Prostate gland (tissue), 2 donors: ENCODE results near the gene ZNF511. TPM values are rescaled to one million over a fixed set of nuclear protein-coding genes. Genes with fewer than 3 reads are reported as not detected.

ENCODE experiments used
- DNase-seq: peaks from one replicate; pipeline ENCODE4 v3.0.0-alpha.2; 2019; ENCODE audit warnings: low spot score
- H3K27ac ChIP-seq, 2 donors: fragments of 200-600 bp; sonication (generic); 2 replicates each; pipeline ENCODE4 v1.5.1; 2017 to 2019
- H3K27me3 ChIP-seq: fragments of 200-600 bp; sonication (generic); replicated peaks from 2 replicates; pipeline ENCODE4 v1.5.1; 2019; ENCODE audit not compliant: insufficient read depth
- H3K36me3 ChIP-seq, 2 donors: fragments of 200-600 bp; sonication (generic); 1 replicate in 1 of 2; 2 replicates in 1 of 2; pipeline versions ENCODE4 v1.5.1 to v1.8.1; 2017 to 2019
- H3K4me1 ChIP-seq: fragments of 200-600 bp; sonication (generic); replicated peaks from 2 replicates; pipeline ENCODE4 v1.5.1; 2019
- H3K4me3 ChIP-seq, 2 donors: fragments of 200-600 bp; sonication (generic); 2 replicates each; pipeline ENCODE4 v1.5.1; 2017 to 2019
- H3K9me3 ChIP-seq: fragments of 200-600 bp; sonication (generic); 2 replicates; pipeline ENCODE4 v1.5.1; 2017
- POLR2A ChIP-seq: fragments of 450-650 bp; IDR thresholded peaks from one replicate; pipeline ENCODE4 v1.6.1; 2016; ENCODE audit warnings: antibody characterized with exemption, mild to moderate bottlenecking
- POLR2AphosphoS5 ChIP-seq: sonication (generic); formaldehyde crosslinking; IDR thresholded peaks from one replicate; pipeline ENCODE4 v1.6.1; 2017; ENCODE audit warnings: antibody characterized with exemption
- WGBS: methylation state at CpG from one replicate; pipeline ENCODE4 v1.1.5; 2018; 5-methylcytosine and 5-hydroxymethylcytosine counted together
- intact Hi-C: fragments of 100-400 bp; cut with DNase I; formaldehyde crosslinking; loops from one replicate; pipeline ENCODE4 v1.14.2; 2022
- total RNA-seq, 2 donors: library from RNA; depleted of rRNA; stranded (reverse); fragments of >200 nt; gene quantifications; one replicate each; pipeline ENCODE4 v1.1.0, GENCODE V29; 2016
- TF ChIP-seq, protein P1 (sequence below), 4 experiments: fragments of 200-600 bp in 2 of 4; fragments of 450-650 bp in 2 of 4; sonication (generic) in 2 of 4; IDR thresholded peaks; 1 replicate in 3 of 4; 2 replicates in 1 of 4; pipeline ENCODE4 v1.5.1; 2016 to 2019; ENCODE audit warnings: antibody characterized with exemption in 4 of 4, mild to moderate bottlenecking in 2 of 4, moderate library complexity in 2 of 4

The ZNF511 gene
- total RNA-seq, 2 donors from 2014 or later = 52.8 to 57.6 TPM

DNA sequence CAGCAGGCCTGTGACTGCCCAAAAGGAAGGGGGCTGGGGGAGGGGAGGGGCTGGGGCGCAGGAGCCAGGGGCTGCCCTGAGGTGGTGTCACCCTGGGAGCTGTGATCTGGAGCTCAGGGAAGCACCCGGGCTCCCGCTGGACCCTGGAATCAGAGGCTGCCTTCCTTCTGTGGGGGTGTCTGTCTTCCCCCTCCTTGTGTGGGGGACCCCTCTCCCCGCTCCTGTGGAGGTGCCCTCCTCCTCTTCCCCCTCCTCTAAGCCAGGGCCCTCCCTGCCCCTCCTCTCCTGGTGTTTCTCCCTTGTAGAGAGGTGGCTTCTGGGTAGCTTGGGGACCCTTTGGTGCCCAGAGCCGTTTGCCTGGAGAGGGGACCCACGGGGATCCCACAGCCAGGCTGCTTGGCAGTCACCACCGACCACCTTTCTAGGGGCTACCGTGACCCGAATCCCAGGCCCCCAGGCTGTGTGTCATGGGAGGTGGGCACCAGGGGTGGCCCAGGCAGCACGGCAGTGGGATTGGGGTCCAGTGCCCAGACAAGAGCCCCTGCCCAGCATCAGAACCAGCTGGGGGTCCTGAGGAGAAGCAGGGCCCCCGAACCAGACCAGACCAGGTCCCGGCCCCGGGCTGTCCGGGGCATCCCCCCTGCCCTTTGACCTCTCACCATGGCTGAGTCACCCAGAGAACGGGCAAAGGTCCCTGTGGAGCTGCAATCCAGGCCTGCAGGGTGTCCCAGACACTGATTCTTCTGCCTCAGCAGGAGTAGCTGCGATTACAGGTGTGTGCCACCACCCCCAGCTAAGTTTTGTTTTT lies 39.2 kb downstream of the ZNF511 start:
- H3K27ac ChIP-seq = no peak overlapping the region
- peaks cover 6% of the 10 kb centered on the region for H3K27me3 ChIP-seq
- H3K4me3 ChIP-seq = no peak overlapping the region
- DNase-seq = no peak
- H3K36me3 ChIP-seq = no peaks in the 10 kb centered on the region
- no peaks in the 10 kb centered on the region for H3K4me1 ChIP-seq
- no peaks in the 10 kb centered on the region for H3K9me3 ChIP-seq
- TF ChIP-seq, protein P1, sequence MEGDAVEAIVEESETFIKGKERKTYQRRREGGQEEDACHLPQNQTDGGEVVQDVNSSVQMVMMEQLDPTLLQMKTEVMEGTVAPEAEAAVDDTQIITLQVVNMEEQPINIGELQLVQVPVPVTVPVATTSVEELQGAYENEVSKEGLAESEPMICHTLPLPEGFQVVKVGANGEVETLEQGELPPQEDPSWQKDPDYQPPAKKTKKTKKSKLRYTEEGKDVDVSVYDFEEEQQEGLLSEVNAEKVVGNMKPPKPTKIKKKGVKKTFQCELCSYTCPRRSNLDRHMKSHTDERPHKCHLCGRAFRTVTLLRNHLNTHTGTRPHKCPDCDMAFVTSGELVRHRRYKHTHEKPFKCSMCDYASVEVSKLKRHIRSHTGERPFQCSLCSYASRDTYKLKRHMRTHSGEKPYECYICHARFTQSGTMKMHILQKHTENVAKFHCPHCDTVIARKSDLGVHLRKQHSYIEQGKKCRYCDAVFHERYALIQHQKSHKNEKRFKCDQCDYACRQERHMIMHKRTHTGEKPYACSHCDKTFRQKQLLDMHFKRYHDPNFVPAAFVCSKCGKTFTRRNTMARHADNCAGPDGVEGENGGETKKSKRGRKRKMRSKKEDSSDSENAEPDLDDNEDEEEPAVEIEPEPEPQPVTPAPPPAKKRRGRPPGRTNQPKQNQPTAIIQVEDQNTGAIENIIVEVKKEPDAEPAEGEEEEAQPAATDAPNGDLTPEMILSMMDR (IDR thresholded peaks at IDR 0.05) = no peak
- no peak for TF ChIP-seq POLR2A
- no peak for TF ChIP-seq POLR2AphosphoS5
- intact Hi-C loops = no loop called here
- 56% methylated on average over 16 of the region's 16 CpGs for WGBS

DNA sequence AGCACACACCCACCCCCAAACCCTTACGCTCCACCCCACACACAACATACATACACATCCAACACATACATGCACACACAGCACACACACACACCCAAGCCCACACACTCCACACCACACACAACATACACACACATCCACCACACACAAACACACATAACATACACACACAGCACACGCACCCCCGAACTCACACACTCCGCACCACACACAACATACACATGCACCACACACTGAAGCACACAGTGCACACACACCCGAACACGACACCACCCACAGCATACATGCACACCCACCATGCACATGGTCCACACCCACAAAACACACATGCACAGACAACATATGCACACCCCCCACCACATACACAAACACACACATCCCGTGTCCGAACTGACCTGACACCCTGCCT lies 40.5 kb downstream of the ZNF511 start:
- no peak overlapping the region for H3K4me3 ChIP-seq
- no peaks in the 10 kb centered on the region for H3K4me1 ChIP-seq
- H3K9me3 ChIP-seq = no peaks in the 10 kb centered on the region
- TF ChIP-seq, protein P1 (IDR thresholded peaks at IDR 0.05) = no peak
- no peak for TF ChIP-seq POLR2AphosphoS5
- TF ChIP-seq POLR2A = no peak
- H3K27ac ChIP-seq = no peak overlapping the region
- intact Hi-C loops = no loop called here
- H3K27me3 ChIP-seq = no peaks in the 10 kb centered on the region
- DNase-seq = no peak
- H3K36me3 ChIP-seq = no peaks in the 10 kb centered on the region
- WGBS = 91% methylated on average over 8 of the region's 8 CpGs

DNA sequence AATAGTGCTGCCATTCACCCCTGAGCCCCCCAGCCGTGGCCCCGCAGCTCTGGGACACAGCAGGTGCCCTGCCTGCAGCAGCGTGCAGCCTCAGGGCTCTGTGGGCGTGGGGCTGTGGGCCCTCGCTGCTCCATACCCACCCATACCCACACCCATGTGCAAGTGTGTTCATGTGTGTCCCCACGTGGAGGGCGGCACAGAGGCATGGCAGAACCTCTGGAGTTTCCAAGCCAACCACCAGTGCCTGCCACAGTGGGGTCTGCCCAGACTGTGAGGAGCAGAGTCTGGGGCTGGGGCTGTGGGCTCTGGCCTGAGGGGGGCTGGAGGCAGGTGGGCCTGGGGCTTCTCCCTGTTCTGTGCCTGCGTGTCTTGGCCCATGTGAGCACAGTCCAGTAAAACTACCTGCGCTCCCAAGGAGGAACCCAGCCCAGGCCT lies 40.9 kb downstream of the ZNF511 start:
- Histone ChIP-seq H3K27ac (no peak overlapping the region), H3K36me3 (no peaks in the 10 kb centered on the region), H3K9me3 (no peaks in the 10 kb centered on the region), H3K4me3 (no peak overlapping the region), H3K27me3 (no peaks in the 10 kb centered on the region), H3K4me1 (no peaks in the 10 kb centered on the region)
- intact Hi-C loops = no loop called here
- DNase-seq = no peak
- 66% methylated on average over 9 of the region's 9 CpGs for WGBS
- TF ChIP-seq POLR2AphosphoS5 = no peak
- no peak for TF ChIP-seq POLR2A
- TF ChIP-seq, protein P1 (IDR thresholded peaks at IDR 0.05) = no peak

DNA sequence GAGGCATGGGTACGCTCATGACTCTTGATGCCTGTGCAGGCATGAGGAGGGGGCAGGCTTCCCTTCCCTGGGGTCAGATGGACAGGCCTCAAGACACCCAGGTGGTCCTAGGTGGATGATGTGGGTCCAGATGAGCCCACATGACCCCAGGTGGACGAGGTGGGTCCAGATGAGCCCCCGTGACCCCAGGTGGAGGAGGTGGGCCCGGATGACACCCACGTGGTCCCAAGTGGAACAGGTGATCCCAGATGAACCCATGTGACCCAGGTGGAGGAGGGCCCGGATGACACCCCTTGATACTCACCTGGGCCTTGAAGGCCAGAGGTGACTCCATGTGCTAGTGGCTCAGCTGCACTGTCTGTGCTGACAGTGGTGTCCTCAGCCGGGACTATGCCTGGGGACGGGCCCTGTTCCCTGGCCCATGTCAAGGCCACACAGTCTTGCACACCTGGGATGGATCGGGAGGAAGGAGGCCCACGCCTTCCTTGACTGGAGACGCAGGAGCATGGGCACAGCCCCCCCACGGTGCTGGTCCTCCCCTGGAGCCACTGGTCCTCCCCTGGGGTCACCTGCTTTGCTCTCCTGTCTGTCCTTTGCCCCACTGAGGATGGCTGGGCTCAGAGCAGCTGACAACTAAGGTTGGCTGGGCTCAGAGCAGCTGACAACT lies 41.7 kb downstream of the ZNF511 start:
- WGBS = 80% methylated on average over 12 of the region's 12 CpGs
- Histone ChIP-seq H3K4me1 (no peaks in the 10 kb centered on the region), H3K36me3 (no peaks in the 10 kb centered on the region), H3K27me3 (no peaks in the 10 kb centered on the region), H3K4me3 (no peak overlapping the region), H3K27ac (no peak overlapping the region), H3K9me3 (no peaks in the 10 kb centered on the region)
- TF ChIP-seq, protein P1 (IDR thresholded peaks at IDR 0.05) = no peak
- TF ChIP-seq POLR2A (no peak), POLR2AphosphoS5 (no peak)
- intact Hi-C loops = no loop called here
- DNase-seq = no peak
